ENCODE measurements around the gene VAMP1.

- TF ChIP-seq POLR2A (IDR thresholded peaks at IDR 0.05) = no peak
- TF ChIP-seq CTCF (IDR thresholded peaks at IDR 0.05) = no peak
Measured at GRCh38 chr12:6444704-6445688, 25.5 kb downstream of the VAMP1 start, which contains the start of gene CD27.
